ENCODE measurements around the gene NRSN2.
"Not testable (repeated sequence)": the region's sequence is repeated elsewhere in the genome, so short reads cannot be mapped to it uniquely, and the experiment has no call there.

NRSN2 gene

DNA sequence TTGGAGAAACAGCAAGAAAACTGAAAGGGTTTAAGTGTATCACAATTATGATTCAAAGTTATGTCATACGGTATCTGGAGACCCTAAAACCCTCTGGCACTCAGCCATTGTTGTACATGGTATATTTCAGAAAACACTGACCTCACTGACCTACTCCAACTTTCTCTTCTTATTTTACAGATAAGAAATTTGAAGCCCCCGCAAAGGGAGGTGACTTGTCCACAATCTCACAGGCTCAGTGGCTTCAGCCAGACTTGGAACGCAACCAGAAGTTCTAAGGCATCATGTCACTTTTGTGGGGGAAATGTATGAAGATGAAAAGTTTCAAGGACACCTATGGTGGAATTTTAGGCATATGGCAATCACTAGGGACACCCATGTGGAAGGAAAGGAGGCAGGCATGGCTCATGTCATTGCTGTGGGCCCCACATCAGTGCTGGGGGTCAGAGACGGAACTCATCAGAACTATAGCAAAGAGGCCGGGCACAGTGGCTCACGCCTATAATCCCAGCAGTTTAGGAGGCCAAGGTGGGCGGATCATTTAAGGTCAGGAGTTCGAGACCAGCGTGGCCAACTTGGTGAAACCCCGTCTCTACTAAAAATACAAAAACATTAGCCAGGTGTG lies 28.5 kb downstream of the NRSN2 start:
- no peak for DNase-seq (ENCODE audit: low spot score)

DNA sequence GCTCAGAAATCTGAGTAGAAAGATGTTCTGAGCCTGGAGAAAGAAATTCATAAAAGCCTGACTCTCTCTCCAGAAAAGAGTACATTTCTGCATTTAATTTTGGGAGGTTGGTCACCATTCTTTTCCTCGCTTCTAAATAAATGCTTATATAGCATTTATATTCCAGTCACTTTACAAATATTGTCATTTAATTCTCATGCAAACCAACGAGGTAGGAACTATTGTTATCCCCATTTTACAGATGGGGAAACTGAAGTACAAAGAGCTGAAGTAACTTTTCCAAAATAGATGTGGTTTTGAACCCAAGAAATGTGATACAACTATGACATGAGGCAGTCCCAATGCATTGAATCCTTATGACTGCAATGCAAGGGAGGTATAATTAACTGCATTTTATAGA lies 29.2 kb downstream of the NRSN2 start:
- DNase-seq (ENCODE audit: low spot score): no peak

DNA sequence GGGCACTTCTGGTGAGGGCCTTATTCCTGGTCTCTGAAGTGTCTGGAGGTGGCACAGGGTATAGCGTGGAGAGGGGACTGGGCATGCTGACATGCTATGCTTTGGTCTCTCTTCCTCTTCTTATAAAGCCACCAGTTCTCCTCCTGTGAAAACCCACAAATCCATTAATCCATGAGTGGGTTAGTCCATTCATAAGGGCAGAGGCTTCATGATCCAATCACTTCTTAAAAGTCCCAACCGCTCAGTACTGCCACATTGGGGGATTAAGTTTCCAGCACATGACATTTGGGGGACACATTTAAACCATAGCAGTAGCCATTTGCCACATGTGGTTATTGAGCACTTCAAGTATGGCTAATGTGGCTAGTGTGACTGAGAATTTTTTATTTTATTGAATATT lies 29.8 kb downstream of the NRSN2 start:
- DNase-seq (ENCODE audit: low spot score): no peak

DNA sequence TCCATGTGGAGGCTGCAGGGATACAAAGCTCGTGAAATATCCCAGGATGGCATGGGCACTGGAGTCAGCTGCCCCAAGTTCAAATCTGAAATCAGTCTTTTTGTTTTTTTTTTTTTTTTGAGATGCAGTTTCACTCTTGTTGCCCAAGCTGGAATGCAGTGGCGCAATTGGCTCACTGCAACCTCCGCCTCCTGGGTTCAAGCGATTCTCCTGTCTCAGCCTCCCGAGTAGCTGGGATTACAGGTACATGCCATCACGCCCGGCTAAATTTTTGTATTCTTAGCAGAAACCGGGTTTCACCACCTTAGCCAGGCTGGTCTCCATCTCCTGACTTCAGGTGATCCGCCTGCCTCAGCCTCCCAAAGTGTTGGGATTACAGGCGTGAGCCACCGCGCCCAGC lies 30.7 kb downstream of the NRSN2 start:
- not testable (repeated sequence) for DNase-seq (ENCODE audit: low spot score)

DNA sequence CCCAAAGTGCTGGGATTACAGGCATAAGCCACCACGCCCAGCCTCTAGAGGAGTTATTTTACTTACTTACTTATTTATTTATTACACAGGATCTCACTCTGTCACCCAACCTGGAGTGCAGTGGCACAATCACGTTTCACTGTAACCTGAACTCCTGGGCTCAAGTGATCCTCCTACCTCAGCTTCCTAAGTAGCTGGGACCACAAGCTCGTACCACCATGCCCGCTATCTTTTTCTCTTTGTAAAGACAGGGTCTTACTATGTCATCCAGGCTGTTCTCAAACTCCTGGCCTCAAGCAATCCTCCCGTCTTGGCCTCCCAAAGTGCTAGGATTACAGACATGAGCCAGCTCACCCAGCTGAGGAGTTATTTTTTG lies 32.0 kb downstream of the NRSN2 start:
- no peak for DNase-seq (ENCODE audit: low spot score)

DNA sequence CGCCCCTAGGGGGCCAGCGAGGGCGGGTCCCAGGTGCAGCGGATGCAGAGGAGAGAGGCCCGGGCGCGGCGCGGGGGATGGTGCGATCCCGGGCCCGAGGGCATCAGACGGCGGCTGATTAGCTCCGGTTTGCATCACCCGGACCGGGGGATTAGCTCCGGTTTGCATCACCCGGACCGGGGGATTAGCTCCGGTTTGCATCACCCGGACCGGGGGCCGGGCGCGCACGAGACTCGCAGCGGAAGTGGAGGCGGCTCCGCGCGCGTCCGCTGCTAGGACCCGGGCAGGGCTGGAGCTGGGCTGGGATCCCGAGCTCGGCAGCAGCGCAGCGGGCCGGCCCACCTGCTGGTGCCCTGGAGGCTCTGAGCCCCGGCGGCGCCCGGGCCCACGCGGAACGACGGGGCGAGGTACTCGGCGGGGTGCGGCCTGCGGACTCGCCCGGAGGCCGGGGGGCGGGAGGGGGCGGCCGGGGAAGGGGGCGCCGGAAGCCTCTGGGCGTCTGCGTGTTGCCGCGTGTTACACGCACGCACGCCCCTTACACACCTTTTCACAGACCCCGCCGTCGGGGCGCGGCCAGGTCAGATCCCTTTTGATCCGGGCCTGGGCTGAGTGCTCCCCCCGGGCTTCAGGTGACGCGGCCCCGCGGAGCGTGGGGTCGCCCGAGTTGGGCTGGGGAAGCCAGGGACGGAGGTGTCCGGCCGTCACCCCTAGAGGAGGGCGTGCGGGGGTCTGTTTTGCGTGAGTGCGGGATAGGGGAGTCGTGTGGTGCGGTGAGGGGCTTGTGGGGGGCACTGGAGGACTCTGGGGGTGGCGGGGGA lies 34.1 kb downstream of the NRSN2 start:
- DNase-seq (ENCODE audit: low spot score): peak; percentile 55

DNA sequence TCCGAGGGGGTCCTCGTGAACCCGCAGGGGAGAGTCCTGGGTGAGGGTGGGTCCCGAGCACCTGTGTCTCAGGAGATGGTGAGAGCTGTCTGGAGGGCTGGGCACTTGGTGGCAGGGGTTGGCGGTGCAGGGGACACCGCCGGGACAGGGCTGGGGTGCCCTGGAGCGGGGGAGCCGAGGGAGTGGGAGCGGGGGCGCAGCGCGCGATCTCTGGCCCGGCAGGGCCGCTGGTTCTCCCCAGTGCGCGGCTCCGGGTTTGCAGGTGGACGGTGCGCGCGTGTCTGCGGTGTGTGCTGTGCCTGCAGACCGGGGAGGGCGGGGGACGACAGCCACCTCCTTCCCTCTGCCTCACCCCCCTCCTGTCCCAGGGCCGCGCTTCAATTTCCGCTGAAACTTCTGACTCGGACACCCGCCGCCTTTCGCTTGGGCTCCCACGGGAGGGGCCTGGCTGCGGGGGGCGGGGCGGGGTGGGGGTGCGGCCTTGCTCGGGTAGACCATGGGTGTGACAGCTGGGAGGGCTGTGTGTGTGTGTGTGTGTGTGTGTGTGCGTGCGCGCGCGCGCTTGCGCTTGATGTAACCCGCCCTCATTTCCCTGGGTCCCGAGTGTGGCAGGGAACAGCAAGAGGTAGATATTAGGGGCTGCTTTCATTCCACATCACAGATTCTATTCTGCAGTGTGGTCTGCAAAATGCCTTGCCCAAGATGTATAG lies 34.8 kb downstream of the NRSN2 start:
- DNase-seq (ENCODE audit: low spot score): peak; percentile 54

DNA sequence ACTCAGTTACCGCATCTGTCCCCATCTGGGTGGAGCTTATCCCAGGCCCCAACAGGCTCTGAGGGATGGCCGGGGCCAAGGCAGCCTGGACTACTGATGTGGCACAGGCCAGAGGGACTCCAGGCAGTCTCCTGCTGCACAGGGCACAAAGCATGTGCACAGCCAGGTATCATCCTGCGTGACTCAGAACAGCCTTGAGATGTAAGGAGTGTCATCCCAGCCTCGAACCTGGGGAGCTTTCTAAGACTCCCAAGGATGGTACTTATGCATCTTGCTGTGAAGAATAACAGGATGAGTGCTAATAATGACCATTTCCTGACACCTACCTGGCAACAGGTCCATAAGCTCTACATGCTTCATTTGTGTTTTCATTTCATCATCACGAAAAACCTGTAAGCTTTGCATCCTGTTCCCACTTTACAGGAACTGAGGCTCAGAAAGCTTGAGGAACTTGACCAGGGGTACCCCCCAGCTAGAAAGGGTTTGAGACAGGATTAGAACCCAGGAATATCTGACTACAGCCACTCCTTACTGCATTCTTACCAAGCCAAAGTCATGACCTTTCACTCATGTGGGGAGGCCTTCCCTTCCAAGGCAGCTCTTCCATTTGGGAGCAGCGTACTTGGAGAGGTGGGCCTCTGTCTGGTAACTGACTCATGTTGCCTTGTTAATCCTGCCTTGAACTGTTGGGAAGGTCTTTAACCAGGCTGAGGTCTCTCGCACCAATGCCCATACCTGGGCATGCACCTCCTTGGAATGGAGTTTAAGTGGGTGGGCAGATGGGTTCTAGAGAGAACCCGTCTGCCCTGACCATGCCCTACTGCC lies 35.6 kb downstream of the NRSN2 start:
- DNase-seq (ENCODE audit: low spot score): no peak

DNA sequence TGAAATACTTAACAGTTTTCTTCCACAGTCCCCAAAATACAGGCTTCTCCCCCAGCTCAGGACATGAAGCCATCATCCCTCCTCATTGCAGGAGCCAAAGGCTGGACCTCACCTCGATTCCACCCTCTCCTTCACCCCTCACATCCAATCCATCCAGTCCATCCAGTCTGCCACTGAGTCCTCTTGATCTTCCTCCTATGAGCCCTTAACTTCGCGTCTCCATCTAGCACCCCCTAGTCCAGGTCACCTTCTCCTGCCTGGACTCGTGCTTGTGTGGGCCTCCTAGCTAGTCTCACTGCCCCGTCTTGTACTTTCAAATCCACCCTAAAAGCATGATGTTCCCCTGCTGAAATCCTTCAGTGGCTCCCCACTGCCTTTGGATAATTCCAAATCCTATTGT lies 37.0 kb downstream of the NRSN2 start:
- no peak for DNase-seq (ENCODE audit: low spot score)

DNA sequence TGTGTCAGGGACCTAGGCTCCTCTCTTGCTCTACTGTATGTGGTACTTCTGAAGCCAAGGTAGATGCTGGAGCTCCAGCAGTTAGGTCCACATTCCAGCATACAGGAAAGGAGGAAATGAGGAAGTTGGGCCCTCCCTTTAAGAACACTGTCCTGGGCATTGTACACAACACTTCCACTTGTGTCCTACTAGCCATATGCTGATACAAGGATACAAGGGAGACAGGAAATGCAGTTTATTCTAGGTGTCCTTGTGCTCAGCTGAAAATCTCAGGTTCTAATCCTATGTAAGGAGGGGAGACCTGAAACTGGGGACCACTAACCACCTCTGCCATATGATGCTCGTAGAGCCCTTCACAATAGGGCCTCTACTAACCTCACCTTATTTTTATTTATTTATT lies 37.8 kb downstream of the NRSN2 start:
- no peak for DNase-seq (ENCODE audit: low spot score)

DNA sequence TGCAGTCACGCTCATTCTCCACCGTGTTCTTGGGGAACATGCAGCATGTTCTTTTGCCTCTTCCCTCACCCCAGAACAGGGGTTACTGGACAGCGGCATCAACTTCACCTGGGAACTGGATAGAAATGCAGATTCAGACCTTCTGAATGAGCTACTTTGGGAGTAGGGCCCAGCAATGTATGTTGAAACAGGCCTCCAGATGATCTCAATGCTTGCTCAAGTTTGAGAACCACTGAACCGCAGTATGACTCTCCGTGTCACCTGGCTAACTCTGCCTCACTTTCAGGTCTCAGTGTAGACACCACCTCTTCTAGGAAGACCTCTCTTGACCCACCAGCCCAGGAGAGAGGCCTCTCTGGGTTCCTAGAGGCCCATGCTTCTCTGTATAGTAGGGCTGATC lies 38.5 kb downstream of the NRSN2 start:
- DNase-seq (ENCODE audit: low spot score): no peak

DNA sequence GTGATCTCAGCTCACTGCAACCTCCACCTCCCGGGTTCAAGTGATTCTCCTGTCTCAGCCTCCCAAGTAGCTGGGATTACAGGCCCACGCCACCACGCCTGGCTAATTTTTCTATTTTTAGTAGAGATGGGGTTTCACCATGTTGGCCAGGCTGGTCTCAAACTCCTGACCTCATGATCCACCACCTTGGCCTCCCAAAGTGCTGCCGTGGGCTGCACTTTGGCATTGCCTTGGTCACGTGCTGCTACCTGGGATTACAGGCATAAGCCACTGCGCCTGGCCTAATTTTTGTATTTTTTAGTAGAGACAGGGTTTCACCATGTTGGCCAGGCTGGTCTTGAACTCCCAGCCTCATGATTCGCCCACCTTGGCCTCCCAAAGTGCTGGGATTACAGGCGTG lies 39.7 kb downstream of the NRSN2 start:
- DNase-seq (ENCODE audit: low spot score): not testable (repeated sequence)

DNA sequence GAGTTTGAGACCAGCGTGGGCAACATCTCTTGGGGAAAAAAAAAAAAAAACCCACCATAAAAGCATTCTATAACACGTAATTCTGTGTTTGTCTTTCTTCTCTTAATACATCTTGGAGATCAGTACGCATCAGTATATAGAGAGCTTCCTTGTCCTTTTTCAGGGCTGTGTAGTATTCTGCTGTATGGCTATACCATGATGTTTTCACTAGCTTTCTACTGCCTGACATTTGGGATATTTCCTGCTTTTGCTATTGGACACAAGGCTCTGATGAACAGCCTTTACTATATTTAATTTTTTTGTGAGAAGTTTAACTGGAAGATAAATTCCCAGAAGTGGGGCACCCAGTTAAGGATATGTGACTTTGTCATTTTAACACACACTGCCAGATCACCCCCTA lies 40.6 kb downstream of the NRSN2 start:
- no peak for DNase-seq (ENCODE audit: low spot score)

DNA sequence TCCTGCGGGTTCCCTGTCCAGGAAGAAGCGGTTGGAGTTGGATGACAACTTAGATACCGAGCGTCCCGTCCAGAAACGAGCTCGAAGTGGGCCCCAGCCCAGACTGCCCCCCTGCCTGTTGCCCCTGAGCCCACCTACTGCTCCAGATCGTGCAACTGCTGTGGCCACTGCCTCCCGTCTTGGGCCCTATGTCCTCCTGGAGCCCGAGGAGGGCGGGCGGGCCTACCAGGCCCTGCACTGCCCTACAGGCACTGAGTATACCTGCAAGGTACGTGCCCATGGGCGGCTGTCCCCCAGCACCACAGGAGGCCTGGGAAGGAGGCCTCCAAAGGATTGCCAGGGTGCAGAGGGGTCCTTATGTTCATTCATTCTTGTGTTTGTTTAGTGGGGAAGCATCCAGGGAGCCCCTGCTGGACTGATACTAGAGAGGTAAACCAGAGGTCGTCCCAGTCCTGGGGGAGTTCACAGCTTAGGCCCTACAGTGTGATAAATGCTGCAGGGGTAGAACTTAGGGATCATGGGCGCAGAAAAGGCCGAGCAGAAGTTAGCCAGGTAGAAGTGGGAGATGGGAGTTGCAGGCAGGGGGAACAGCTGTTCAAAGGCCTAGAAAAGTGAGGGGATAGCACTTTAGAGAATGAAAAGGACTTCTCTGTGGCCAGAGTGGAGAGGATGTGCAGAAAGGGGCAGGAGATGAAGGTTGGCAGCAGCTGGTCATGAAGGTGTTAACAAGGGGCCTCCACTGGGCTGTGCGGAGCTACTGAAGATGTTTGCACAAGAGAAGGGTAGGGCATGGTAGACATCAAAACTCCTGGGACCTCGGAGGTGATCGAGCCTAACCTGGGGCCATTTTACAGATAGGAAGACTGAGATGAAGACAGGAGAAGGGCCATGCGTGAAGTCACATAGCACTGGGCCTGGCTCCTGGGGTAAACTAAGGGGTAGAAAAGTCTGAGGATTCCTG lies 41.4 kb downstream of the NRSN2 start:
- no peak for DNase-seq (ENCODE audit: low spot score)

DNA sequence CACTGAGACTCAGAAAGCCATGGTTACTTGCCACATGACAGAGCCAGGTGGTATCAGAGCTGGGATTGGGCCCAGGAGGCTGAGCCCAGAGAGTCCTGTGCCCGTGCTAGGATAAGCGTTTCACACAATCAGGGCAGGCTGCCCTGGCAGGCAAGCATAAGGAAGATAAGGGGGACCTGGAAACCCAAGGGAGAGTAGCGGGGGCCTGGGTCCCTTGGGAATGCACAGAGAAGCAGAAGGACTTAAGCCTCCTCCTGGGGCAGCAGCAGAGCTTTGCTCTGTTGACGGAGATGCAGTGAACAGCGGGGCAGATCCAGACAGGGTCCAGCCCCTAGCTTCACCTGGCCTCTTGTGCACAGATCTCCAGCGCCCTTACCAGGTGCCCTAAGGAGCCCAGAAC lies 42.3 kb downstream of the NRSN2 start:
- no peak for DNase-seq (ENCODE audit: low spot score)

DNA sequence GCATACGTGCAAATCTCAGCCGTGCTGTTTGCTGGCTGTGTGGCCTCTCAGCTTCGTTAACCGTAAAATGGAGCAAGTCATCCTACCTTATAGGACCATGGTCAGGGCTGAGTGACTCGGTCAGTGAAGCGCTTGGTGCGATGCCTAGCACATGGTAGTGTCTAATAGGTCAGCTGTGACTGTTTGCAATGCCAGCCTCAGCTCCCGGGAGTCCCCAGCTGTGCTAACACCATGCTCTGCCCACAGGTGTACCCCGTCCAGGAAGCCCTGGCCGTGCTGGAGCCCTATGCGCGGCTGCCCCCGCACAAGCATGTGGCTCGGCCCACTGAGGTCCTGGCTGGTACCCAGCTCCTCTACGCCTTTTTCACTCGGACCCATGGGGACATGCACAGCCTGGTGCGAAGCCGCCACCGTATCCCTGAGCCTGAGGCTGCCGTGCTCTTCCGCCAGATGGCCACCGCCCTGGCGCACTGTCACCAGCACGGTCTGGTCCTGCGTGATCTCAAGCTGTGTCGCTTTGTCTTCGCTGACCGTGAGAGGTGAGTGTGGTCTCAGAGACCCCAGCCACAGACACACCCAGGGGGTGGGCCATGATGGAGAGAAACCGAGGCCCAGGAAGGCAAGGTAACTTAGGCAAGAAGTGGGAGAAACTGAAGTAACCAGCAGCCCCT lies 44.3 kb downstream of the NRSN2 start:
- DNase-seq (ENCODE audit: low spot score): no peak

DNA sequence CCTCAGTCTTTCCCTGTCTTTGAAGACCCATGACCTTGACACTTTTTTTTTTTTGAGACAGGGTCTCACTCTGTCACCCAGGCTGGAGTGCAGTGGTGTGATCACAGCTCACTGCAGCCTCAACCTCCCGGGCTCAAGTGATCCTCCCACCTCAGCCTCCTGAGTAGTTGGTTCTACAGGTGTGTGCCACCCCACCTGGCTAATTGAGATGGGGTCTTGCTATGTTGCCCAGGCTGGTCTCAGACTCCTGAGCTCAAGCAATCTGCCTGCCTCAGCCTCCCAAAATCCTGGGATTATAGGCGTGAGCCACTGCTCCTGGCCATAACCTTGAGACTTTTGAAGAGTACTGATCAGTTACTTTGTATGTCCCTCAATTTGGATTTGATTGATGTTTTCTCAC lies 46.4 kb downstream of the NRSN2 start:
- DNase-seq (ENCODE audit: low spot score): not testable (repeated sequence)

DNA sequence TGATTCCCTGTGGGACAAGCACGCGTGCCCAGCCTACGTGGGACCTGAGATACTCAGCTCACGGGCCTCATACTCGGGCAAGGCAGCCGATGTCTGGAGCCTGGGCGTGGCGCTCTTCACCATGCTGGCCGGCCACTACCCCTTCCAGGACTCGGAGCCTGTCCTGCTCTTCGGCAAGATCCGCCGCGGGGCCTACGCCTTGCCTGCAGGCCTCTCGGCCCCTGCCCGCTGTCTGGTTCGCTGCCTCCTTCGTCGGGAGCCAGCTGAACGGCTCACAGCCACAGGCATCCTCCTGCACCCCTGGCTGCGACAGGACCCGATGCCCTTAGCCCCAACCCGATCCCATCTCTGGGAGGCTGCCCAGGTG lies 49.3 kb downstream of the NRSN2 start:
- no peak for DNase-seq (ENCODE audit: low spot score)

DNA sequence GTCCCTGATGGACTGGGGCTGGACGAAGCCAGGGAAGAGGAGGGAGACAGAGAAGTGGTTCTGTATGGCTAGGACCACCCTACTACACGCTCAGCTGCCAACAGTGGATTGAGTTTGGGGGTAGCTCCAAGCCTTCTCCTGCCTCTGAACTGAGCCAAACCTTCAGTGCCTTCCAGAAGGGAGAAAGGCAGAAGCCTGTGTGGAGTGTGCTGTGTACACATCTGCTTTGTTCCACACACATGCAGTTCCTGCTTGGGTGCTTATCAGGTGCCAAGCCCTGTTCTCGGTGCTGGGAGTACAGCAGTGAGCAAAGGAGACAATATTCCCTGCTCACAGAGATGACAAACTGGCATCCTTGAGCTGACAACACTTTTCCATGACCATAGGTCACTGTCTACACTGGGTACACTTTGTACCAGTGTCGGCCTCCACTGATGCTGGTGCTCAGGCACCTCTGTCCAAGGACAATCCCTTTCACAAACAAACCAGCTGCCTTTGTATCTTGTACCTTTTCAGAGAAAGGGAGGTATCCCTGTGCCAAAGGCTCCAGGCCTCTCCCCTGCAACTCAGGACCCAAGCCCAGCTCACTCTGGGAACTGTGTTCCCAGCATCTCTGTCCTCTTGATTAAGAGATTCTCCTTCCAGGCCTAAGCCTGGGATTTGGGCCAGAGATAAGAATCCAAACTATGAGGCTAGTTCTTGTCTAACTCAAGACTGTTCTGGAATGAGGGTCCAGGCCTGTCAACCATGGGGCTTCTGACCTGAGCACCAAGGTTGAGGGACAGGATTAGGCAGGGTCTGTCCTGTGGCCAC lies 49.9 kb downstream of the NRSN2 start:
- DNase-seq (ENCODE audit: low spot score): no peak
